B cell (primary cell): ENCODE measurements around the gene TUNAR.

Experiments
- CTCF ChIP-seq: fragments of 200-600 bp; IDR thresholded peaks from one replicate; pipeline ENCODE4 v1.8.0; 2022; ENCODE audit warnings: antibody characterized with exemption, mild to moderate bottlenecking
- EZH2 ChIP-seq: IDR thresholded peaks from 2 replicates; pipeline ENCODE4 v1.6.1; 2012; ENCODE audit warnings: borderline replicate concordance, low read depth, mild to moderate bottlenecking, moderate library complexity, low read length; ENCODE audit not compliant: insufficient read depth, poor library complexity, severe bottlenecking

- TF ChIP-seq CTCF (no peak), EZH2 (no peak)
These were observed 67.8 kb downstream of the TUNAR start for GRCh38 chr14:95944462-95944861.
